GM12892 (cell line): ENCODE results near the gene ANXA11.

Experiments used
- POLR2A ChIP-seq: IDR thresholded peaks from 2 replicates; pipeline ENCODE4 v1.6.1; 2011; ENCODE audit warnings: low read depth, low read length, control low read depth
- POLR2AphosphoS5 ChIP-seq: IDR thresholded peaks from 2 replicates; pipeline ENCODE4 v1.6.1; 2011; ENCODE audit warnings: low read depth, low read length, control low read depth
- TAF1 ChIP-seq: IDR thresholded peaks from 2 replicates; pipeline ENCODE4 v1.6.1; 2011; ENCODE audit warnings: low read depth, mild to moderate bottlenecking, control low read depth, low read length, borderline replicate concordance

DNA sequence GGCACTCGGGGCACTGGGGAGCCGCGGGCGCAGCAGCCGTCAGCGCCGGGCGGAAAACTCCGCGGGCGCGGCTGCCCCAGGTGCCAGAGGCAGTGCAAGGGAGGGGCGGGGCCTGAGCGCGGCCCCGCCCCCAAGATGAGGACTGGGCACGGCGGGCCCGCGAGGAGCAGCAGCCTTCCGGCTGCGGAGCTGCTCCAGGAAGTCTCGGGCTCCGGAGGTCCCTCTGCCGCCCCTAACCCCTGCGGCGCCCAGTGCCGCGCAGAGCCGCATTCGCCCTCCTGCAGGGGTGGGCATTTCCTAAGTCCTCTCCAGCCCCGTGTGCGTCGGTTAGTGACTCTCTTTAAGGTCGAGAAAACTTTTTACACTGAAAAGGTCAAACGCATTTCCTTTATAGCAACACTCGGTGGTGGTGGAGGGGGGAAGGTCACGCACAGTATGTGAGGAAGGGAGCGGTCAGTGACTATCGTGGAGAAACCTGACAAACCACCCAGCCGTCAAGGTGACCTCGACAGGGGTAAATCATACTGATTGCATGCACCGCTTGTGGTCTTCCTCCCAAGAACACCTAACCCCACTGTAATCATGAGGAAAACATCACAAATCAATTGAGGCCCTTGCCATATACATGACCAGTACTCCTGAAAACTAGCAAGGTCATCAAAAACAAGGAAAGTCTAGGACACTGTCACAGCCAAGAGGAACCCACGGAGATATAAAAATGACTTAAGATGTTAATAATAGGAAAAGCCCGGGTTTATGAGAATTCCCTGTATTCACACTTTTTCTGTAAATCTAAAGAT lies at the start of gene ANXA11:
- TF ChIP-seq POLR2A (peak; percentile 93), TAF1 (peak; percentile 76), POLR2AphosphoS5 (peak; percentile 87)
